SIG-M5 treated with dmso at 0.1 percent for 504 hours (cell line): ENCODE data around the gene NHSL1.

Experiments used
- DNase-seq: peaks from one replicate; lab custom pipeline; 2025; ENCODE audit not compliant: unreplicated experiment; lab: John Stamatoyannopoulos, UW

NHSL1 gene

DNA sequence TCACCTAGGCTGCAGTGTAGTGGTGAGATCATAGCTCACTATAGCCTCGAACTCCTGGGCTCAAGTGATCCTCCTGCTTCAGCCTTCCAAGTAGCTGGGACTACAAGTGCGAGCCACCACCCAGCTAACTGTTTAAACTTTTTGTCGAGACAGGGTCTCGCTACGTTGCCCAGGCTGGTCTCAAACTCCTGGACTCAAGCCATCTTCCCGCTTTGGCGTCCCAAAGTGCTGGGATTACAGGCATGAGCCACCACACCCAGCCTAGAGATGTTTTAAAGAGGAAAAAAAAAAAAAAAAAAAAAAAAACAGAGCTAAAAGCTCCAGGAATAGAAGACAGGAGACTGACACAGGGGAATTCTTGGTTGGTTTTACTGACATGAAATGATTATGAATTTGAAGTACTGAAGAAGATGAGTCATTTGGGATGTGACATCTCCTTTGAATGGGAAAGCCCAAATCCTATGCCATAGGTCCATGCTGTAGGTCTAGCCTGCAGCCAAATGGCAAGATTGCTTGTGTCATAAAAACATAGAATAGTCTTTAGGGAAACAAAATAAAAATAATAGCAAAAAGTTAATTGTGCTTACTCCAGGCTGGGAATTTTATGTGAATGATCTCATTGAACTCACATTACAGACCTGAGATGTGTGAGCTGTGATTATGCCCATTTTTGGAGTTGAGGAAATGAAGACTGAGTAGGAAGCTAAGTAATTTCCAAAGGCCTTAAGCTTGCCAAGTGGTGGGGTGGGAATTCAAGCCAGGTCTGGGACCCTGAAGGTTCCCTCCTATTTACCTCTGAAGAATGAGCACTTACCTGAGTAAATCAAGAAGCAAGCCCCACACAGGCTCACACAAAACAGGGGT, 24.3 kb upstream of the NHSL1 start:
- DNase-seq: no peak

- DNase-seq: no peak
Measured at GRCh38 chr6:138522611-138523010, 23.3 kb upstream of the NHSL1 start.

- peak; percentile 56 for DNase-seq
Measured at GRCh38 chr6:138521790-138522189, 22.5 kb upstream of the NHSL1 start.

DNA sequence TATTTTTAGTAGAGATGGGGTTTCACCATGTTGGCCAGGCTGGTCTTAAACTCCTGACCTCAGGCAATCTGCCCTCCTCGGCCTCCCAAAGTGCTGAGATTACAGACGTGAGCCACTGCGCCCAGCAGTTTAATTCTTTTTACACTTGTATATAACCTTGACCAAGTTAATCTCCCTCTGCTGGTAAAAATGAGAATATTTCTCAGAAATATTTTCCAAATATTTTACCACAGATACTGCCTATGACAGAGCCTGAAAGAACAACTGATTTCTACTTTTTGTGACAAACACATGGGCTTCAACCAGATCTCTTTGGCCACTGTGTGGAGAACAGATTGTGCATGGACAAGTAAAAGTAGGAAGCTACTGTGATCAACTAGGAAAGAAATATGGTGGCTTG, 21.2 kb upstream of the NHSL1 start:
- peak; percentile 45 for DNase-seq

- DNase-seq: no peak
Measured at GRCh38 chr6:138518054-138518453, 18.8 kb upstream of the NHSL1 start.

DNA sequence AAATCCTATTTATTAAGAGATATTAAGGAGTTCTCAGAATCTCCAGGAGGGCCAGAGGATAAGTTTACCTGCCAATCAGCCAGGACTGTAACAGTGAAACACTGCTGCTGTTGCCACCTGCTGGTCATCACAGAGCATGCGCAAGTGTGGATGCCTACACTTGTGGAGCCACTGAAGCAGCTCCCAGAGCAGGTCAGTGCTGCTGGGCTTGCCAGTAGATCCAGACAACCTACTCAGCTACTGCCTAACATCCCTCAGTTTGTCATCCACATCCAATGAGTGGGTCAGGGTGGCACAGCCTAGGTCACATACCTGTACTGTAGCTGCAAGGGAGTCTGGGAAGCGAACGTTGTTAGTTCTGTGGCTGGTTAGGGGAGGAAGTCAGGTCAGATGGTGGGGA, 18.3 kb upstream of the NHSL1 start:
- DNase-seq: peak; percentile 12

- no peak for DNase-seq
Measured at GRCh38 chr6:138515657-138516248, 16.5 kb upstream of the NHSL1 start.

- no peak for DNase-seq
Measured at GRCh38 chr6:138514860-138515540, 15.7 kb upstream of the NHSL1 start.

DNA sequence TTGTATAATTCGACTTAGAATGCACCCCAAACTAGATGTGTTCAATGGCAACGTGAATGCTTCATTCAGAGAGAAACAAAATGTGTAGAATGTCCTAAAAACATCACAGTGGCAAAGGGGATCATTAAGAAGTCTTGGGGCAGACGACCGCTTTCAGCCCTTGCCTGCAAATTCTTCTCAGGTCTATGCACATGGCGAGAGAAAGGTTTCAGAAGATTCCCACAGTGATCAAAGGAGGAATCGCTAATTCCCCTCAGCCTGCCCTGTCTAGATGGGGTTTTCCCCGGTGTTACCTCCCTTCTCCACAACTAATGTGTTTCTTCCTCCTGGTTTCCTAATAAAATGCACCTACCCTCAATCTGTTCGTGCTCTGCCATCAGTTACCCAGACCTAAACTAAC, 13.3 kb upstream of the NHSL1 start:
- DNase-seq: no peak

DNA sequence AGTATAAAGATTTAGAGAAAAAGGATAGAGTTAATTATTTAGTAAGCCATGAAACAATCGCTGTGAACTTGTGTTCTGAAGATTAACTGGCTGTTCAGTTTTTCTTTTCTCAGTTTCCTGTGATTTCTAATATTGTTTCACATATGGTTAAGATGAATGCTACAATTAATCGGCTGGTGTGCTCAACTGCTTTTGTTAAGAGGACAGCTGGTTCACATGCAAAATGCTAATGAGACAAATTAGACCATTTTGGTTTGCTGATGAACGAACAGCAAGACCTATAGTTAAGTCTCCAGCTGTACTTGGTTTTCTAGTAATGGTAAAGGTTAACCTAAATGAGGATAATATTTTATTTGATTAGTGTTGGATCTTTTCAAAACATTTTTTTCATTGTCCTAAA, 10.8 kb upstream of the NHSL1 start:
- DNase-seq: no peak

- DNase-seq: peak; percentile 30
Measured at GRCh38 chr6:138509371-138509770, 10.1 kb upstream of the NHSL1 start.

DNA sequence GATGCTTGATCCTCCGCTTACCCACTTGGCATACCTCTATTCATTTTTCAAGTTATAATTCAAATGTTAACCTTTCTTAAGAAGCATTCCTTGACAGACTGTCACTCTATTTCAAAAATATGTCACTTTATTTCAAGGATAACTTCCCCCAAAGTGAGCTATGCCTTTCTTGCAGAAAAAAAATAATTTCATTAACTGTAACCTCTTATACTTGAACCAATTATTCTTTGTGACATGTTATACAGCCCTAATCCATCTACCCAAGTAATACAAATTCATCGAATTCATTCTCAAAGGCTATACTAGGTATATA, 9.3 kb upstream of the NHSL1 start:
- DNase-seq: no peak

- no peak for DNase-seq
Measured at GRCh38 chr6:138507977-138508675, 8.8 kb upstream of the NHSL1 start.

- DNase-seq: no peak
Measured at GRCh38 chr6:138504764-138505689, 5.7 kb upstream of the NHSL1 start.

DNA sequence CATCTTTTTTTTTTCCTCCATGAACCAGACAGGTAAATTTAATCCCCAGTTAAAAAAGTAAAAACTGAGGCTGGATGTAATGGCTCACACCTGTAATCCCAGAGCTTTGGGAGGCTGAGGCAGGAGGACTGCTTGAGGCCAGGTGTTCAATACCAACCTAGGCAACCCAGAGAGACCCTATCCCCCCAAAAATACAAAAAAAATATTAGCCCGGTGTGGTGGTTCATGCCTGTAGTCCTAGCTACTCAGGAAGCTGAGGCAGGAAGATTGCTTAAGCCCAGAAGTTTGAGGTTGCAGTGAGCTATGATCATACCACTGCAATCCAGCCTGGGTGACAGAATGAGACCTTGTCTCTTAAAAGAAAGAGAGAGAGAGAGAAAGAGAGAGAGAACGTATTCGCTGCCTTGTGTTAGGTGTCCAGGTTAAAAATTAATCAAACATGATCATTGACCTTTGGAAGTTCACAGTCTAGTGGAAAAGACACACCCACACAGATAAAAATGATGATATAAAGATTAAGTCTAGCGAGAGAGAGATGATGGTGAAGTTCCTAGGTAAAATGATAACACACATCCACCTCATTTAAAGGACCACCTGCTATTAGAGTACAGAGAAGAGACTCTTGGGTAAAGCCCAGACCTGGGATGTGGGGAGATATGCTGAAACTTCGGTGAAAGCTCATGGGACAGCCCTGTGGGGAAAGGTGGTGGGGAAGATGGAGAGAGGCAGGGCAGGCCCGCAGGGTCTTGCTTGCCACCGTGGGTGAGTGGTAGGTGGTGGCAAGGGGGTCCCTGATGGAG, 4.8 kb upstream of the NHSL1 start:
- DNase-seq: no peak

DNA sequence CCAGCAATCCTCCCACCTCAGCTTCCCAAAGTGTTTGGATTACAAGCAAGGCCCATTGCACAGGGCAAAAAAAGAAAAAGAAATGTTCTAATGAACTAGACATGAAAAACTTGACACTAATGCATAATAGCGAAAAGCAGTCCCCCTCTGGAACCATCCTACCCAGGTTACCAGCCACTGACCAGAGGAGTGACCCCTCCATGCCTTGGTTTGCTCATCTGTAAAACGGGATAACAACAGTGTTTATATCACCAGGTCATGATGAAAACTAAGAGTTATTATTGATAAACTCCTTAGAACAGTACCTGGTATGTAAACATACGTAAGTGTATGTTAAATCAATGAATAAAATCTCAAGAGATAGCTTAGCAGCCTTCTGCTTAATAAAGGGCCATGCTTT, 3.3 kb upstream of the NHSL1 start:
- DNase-seq: no peak

DNA sequence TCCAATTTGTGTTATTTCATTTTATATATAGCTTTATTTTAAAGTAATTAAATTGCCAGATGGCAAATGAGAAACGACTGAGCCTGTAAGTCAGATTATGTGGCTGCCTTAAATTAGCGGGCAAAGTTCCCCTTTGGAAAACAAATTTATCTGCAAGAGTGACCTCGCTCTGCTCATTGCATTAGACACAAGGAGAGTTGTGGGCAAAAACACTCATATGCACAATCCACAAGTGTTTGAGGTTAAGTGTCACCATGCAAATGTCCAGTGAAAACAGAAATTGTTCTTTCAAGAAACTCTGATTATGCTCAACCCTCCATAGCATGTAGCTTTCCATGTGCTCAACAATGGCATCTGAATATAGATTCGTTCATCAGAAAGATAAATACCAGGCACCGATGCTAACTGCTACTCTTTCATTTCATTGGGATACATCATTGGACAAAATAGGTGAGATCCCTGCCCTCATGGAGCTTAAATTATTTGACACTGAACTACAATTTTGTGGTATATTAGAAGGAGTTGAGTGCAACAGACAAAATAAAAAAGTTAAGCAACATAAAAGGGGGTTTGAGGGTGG, 1.7 kb upstream of the NHSL1 start:
- no peak for DNase-seq

DNA sequence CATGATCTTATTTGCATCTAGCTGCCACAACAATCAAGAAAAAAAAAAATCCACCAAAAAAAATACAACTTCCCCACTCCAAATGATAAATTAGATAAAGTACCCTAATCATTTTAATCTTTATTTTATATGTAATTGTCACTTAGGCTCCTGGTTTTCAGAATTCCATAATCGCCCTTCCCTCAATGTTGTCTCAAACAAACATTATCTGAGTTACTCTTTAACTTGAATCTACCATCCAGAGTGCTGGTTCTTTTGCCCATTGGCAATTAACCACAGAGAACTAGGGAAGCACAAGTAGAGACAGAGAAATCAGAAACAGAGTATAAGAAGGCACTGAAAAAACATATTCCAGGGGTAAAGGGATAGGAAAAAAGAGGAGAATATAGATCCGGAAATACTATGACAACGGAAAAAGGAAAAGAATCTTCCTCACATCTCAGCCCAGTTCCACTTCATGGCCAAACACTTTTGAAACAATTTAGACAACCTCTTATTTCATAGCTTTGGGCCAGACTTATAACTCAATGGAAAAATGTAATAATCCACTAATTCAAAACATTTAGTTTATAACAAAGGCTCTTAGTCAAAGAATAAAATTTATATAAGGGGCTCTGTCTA, 861 bp upstream of the NHSL1 start:
- DNase-seq: no peak
